NK-92 treated with Interleukin-12 subunit alpha and Interleukin-12 subunit beta, amount 100 ng/mL, for 24 hours (cell line): Measurements from ENCODE around the gene CD46.
"Not testable (repeated sequence)": the region's sequence is repeated elsewhere in the genome, so short reads cannot be mapped to it uniquely, and the experiment has no call there.

Source experiments
- DNase-seq: peaks from one replicate; lab custom pipeline; 2025; lab: John Stamatoyannopoulos, UW

The CD46 gene

DNA sequence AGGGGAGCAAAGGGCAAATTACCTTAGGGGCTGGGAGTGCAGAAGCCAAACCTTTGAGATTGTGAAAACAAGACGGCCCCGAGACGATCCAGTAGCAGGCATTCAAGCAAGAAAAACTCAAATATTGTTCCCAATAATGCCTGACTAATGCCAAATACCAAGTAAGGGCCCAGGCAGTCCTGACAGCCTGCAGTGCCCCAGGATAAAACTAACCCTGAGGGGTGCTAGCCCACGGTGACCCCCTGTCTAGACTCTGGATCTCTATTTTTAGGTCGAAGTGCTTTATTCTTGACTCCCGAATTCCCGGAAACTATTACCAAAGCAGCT lies 428 bp upstream of the CD46 start:
- DNase-seq: not testable (repeated sequence)

DNA sequence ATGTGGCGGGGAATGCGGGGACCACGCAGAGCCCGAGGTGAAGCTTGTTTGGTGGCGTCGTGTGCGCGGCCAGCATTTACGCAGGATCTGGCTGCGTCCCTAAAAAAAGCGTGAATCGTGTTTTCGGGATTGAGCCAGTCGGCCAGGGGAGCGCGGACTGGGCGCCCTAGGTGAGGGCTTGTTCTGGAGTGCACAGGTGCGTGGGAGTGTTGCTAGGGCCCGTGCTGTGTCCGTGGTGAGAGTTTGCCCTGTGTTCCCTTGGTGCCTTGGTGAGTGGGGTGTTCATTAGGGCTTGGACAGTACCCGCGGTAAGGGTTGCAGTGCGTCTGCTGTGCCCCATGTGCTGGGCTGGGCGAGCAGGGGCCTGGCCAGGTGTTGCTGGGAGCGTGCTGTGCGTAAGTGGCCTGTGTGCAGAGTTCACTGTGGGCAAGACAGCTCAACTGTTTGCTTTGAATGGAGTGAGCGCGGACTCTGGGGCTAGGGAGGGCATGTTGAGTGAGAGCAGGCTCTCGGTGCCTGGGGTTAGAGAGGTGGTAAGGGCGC lies 673 bp downstream of the CD46 start:
- no peak for DNase-seq

DNA sequence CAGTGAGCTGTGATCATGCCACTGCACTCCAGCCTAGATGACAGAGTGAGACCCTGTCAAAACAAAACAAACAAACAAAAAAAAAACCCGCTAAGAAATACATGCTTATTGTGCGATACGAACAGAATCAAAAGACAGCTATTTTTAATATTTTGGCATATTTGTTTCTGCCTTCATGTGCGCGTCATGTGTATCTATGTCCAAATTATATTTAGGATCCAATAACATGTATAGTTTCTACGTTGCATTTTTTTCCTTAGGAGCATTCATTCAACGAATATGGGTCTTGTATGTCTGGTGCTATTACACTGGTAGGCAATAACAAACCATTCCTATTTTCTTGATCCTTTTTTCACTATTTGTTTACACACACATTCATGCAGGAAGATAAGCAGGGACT lies 1.8 kb downstream of the CD46 start:
- DNase-seq: no peak

GRCh38 chr1:207754011-207754410 lies 2.2 kb downstream of the CD46 start:
- no peak for DNase-seq

DNA sequence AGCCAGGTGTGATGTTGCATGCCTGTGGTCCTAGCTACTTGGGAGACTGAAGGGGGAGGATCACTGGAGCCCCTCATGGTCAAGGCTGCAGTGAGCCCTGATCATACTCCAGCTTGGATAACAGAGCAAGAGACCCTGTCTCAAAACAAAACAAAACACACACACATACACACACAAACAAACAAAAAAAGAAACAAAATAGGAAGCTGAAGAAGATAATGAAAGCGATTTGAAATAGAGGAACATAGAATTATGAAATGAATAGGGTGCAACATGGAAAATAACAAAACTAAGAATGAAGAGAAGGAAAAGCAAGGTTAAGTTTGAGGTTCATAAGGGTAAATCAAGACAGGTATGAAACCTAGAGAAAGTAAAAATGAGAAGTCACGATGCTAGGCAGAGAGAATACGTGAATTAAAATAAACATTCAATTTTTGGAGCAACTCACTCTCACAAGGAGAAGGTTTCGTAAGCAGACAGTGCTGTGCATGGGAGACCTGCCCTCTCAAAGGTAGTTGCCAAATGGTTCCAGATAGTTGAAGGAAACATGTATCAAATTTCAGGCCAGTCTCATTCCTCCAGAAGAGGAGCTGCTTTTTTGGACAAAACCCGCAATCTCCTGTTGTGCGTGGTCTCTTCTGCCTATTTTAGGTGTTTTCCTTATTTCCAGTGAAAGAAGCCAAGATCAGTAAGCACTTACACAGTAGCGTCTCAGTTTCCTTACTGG lies 3.3 kb downstream of the CD46 start:
- no peak for DNase-seq

DNA sequence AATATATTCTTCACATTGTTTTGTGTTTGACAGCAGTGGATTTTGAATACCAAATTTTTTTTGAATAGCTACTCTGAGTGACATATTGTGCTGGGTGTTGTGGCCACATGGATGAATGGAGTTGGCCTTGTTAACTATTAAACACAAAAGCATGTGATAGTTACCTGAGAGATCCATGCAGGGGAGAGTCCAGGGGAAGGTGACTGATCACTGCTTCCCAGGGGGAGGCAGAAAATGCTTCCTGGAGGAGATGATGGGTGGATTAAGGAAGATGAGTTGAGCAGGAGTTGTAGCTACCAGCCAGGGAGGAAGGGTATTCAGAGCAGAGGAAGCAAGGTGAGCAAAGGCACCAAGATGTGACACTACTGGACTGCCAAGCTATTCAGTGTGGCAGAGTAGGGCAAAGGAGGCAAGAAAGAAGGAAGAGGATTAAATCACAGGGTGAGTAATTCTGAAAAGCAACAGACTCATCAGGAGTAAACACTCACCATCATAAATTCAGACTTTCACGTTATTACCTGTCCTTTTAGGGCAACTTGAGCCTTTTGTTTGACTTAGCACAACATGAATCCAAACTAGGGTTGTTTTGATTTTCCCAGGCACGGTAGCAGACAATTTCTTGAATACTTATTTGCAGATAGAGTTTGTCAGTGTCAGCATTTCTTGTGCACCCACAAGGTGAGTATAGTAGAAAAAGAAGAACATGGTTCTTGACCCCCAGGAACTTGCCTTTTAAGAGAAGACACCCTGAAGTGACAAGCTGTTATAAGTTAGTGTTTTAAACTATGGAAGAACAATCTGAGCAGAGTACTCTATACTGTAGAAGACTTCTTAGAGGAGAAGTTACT lies 4.2 kb downstream of the CD46 start:
- DNase-seq: no peak

- no peak for DNase-seq
These were observed 10.8 kb downstream of the CD46 start for GRCh38 chr1:207762622-207763021.

- DNase-seq: no peak
These were observed 11.2 kb downstream of the CD46 start for GRCh38 chr1:207763091-207763490.

DNA sequence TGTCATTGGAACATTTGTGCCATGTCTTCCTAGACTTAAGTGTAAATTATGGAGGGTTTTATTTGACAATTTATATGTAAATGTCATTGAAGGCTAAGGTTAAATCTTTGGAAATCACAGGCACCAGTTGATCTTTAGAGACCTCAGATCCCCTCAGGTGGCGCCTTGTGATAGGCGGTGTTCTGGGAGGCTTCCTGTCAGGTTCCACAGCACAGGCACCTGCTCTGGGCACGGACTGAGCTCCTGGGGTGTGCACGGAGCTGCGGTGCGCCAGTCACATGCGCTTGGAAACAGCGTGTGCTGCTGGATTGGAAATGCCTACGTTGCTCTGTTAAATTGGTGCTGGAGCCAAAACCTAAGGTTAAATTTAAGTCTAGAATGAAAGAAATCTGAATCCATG lies 12.1 kb downstream of the CD46 start:
- DNase-seq: no peak

- DNase-seq: no peak
These were observed 14.7 kb downstream of the CD46 start for GRCh38 chr1:207766569-207766968.

GRCh38 chr1:207770514-207770913 lies 18.7 kb downstream of the CD46 start:
- not testable (repeated sequence) for DNase-seq

DNA sequence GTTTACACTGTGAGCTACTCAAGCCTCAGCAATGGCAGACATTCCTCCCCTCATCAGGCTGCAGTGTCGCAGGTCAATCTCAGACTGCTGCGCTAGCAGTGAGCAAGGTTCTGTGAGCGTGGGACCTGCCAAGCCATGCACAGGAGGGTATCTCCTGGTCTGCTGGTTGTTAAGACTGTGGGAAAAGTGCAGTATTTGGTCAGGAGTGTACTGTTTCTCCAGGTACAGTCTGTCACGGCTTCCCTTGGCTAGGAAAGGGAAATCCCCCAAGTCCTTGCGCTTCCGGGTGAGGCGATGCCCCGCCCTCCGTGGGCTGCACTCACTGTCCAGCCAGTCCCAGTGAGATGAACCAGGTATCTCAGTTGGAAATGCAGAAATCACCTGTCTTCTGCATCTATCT lies 24.2 kb downstream of the CD46 start:
- DNase-seq: not testable (repeated sequence)

- not testable (repeated sequence) for DNase-seq
These were observed 25.6 kb downstream of the CD46 start for GRCh38 chr1:207777412-207777811.

GRCh38 chr1:207779008-207779407 lies 27.2 kb downstream of the CD46 start:
- no peak for DNase-seq

GRCh38 chr1:207781312-207781711 lies 29.5 kb downstream of the CD46 start:
- no peak for DNase-seq

GRCh38 chr1:207787776-207788175 lies 35.9 kb downstream of the CD46 start:
- DNase-seq: no peak

DNA sequence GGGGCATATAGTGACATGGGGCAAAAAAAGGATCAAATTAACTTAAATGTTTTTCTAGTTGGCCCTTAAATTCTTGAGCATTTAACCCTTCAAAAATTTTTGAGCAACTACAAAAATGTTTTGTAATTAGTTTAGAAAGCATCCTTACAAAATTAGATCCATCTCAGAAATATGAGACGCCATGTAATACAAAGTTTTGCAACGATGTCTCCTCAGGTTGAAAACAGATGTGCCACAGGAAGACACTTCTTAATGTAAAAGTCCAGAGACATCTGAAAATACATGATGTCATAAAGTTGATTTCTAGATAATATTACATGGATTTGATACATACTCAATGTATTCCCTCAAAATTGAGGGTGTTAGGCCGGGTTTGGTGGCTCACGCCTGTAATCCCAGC lies 37.5 kb downstream of the CD46 start:
- DNase-seq: no peak

GRCh38 chr1:207789792-207790787 lies 38.2 kb downstream of the CD46 start:
- DNase-seq: no peak

DNA sequence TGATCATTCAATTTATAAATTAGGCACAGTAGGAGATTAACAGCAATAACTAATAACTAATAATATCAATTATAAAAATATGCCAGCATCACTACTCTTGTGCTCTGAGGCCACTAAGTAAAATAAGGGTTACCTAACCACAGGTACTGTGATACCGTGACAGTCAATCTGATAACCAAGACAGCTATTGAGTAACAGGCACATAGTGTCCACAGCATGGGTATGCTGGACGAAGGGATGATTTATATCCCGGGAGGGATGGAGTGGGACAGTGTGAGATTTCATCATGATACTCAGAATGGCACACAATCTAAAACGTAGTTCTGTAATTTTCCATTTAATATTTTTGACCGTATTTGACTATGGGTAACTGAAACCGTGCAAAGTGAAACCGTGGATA lies 39.4 kb downstream of the CD46 start:
- DNase-seq: no peak

DNA sequence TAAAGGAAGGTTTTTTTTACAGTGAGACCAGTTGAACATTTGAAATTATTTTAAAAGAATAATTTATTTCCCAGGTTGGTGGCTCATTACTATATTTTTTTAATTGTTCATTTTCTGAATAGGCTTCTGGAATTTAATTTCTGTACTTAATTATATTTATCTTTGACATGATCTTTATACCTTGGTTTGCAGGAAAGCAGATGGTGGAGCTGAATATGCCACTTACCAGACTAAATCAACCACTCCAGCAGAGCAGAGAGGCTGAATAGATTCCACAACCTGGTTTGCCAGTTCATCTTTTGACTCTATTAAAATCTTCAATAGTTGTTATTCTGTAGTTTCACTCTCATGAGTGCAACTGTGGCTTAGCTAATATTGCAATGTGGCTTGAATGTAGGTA lies 41.5 kb downstream of the CD46 start:
- no peak for DNase-seq

DNA sequence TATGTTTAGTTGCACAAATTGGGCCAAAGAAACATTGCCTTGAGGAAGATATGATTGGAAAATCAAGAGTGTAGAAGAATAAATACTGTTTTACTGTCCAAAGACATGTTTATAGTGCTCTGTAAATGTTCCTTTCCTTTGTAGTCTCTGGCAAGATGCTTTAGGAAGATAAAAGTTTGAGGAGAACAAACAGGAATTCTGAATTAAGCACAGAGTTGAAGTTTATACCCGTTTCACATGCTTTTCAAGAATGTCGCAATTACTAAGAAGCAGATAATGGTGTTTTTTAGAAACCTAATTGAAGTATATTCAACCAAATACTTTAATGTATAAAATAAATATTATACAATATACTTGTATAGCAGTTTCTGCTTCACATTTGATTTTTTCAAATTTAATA lies 43.0 kb downstream of the CD46 start:
- DNase-seq: no peak
